Activated naive CD8-positive, alpha-beta T cell treated with anti-CD3 and anti-CD28 coated beads, Interleukin-2, amount 10 ng/mL, durations not matched to agents 7 days and 5 days (primary cell): Measurements from ENCODE around the gene MINPP1. TPM values are rescaled to one million over a fixed set of nuclear protein-coding genes. Genes with fewer than 3 reads are reported as not detected.
"Not testable (repeated sequence)": the region's sequence is repeated elsewhere in the genome, so short reads cannot be mapped to it uniquely, and the experiment has no call there.

Experiments used
- ATAC-seq: fragments of 150-1000 bp; cut with Tn5 transposase; one replicate; pipeline ENCODE4 v1.10.0; 2021; ENCODE audit warnings: low read depth, moderate library complexity
- POLR2A ChIA-PET: fragments of 350-600 bp; sonication (Branson Sonifier 250); formaldehyde crosslinking; loops from one replicate; lab custom pipeline; 2021; ENCODE audit warnings: antibody characterized with exemption; lab: Charles Lee
- DNase-seq: peaks from one replicate; pipeline ENCODE4 v3.0.0; 2021
- H3K27ac Mint-ChIP-seq: one replicate; pipeline ENCODE4 v1.8.0; 2022; ENCODE audit warnings: mild to moderate bottlenecking, mixed read lengths
- H3K27me3 Mint-ChIP-seq: one replicate; pipeline ENCODE4 v1.8.0; 2022; ENCODE audit warnings: mild to moderate bottlenecking, moderate library complexity, mixed read lengths
- H3K36me3 Mint-ChIP-seq: one replicate; pipeline ENCODE4 v1.8.0; 2021; ENCODE audit warnings: mild to moderate bottlenecking, mixed read lengths
- H3K4me1 Mint-ChIP-seq: one replicate; pipeline ENCODE4 v1.8.0; 2021; ENCODE audit warnings: mixed read lengths
- H3K4me3 Mint-ChIP-seq: one replicate; pipeline ENCODE4 v1.8.0; 2022; ENCODE audit warnings: mild to moderate bottlenecking, moderate library complexity, mixed read lengths
- H3K9me3 Mint-ChIP-seq: one replicate; pipeline ENCODE4 v1.8.0; 2021; ENCODE audit warnings: mixed read lengths
- microRNA-seq: library from miRNA; unstranded; fragments of <30 nt; microRNA quantifications from one replicate; pipeline ENCODE4 v1.2.0, GENCODE V29; 2022
- total RNA-seq, 2 experiments: library from RNA; stranded (reverse); gene quantifications; one replicate each; pipeline ENCODE4 v1.2.3, GENCODE V29; 2021

Gene MINPP1
- total RNA-seq, 2 experiments from 2014 or later: 7.7 to 8.0 TPM

- H3K4me3 Mint-ChIP-seq, H3K4me1 Mint-ChIP-seq, H3K27ac Mint-ChIP-seq, H3K36me3 Mint-ChIP-seq, DNase-seq, ATAC-seq, H3K9me3 Mint-ChIP-seq, POLR2A ChIA-PET: not testable (repeated sequence)
- peaks cover 12% of the 10 kb centered on the region for H3K27me3 Mint-ChIP-seq
Observed at GRCh38 chr10:87592920-87593319, 88.2 kb downstream of the MINPP1 start.

GRCh38 chr10:87593702-87594101, 89.0 kb downstream of the MINPP1 start:
- ATAC-seq (no peak), DNase-seq (no peak)
- no peak overlapping the region for H3K27ac Mint-ChIP-seq
- H3K36me3 Mint-ChIP-seq: no peaks in the 10 kb centered on the region
- no peak overlapping the region for H3K4me3 Mint-ChIP-seq
- H3K4me1 Mint-ChIP-seq: no peaks in the 10 kb centered on the region
- POLR2A ChIA-PET: no interaction called here
- no peaks in the 10 kb centered on the region for H3K9me3 Mint-ChIP-seq
- H3K27me3 Mint-ChIP-seq: peaks cover 12% of the 10 kb centered on the region

DNA sequence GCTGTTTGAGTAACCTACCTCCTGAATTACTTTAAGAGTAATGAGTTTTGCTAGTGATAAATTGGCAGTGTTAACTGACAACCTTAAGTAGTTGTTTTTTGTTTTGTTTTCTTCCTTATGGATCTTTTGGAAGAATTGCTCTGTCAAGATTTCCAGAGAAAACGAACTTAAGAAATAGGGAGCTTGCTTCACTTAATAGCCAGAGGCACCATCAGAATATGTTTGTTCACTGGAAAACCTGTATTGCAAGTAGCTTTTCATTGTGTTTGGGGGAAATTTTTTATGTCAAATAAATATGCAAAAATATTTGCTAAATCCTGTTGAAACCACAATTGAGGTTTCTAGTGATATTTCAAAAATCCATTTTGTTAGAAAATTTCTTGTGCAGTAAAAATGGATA, 89.5 kb downstream of the MINPP1 start:
- Mint-ChIP-seq H3K36me3 (no peaks in the 10 kb centered on the region), H3K4me3 (no peak overlapping the region), H3K27me3 (peaks cover 12% of the 10 kb centered on the region), H3K27ac (no peak overlapping the region), H3K9me3 (no peaks in the 10 kb centered on the region), H3K4me1 (no peaks in the 10 kb centered on the region)
- POLR2A ChIA-PET: no interaction called here
- no peak for ATAC-seq
- no peak for DNase-seq

- no peak overlapping the region for H3K4me3 Mint-ChIP-seq
- H3K27ac Mint-ChIP-seq: no peak overlapping the region
- H3K9me3 Mint-ChIP-seq: no peaks in the 10 kb centered on the region
- H3K36me3 Mint-ChIP-seq: no peaks in the 10 kb centered on the region
- H3K27me3 Mint-ChIP-seq: peaks cover 12% of the 10 kb centered on the region
- POLR2A ChIA-PET: no interaction called here
- H3K4me1 Mint-ChIP-seq: no peaks in the 10 kb centered on the region
- DNase-seq: no peak
- ATAC-seq: no peak
Observed at GRCh38 chr10:87594864-87595263, 90.2 kb downstream of the MINPP1 start.

DNA sequence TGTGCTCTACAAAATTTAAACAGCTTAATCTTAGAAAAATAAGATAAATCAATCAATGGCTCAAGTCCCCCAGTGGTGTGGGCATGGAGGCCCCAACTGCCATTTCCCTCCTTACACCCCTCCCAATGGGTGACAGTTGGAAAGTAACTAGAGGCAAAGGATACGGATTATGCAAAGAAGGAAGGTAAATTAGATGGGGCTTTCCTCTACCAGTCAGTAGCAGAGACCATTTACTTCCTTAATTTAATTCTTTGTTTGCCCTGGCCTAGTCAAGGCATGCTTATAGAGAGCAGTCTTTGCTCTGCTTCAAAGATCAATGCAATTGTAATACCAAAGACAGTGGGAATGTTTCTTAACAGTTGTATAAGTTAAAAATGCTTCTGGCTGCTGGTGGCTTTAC, 91.7 kb downstream of the MINPP1 start:
- DNase-seq (no peak), ATAC-seq (no peak)
- POLR2A ChIA-PET: no interaction called here
- Mint-ChIP-seq H3K4me1 (peaks cover 1% of the 10 kb centered on the region), H3K9me3 (no peaks in the 10 kb centered on the region), H3K36me3 (no peaks in the 10 kb centered on the region), H3K27me3 (peaks cover 12% of the 10 kb centered on the region), H3K4me3 (no peak overlapping the region), H3K27ac (no peak overlapping the region)

DNA sequence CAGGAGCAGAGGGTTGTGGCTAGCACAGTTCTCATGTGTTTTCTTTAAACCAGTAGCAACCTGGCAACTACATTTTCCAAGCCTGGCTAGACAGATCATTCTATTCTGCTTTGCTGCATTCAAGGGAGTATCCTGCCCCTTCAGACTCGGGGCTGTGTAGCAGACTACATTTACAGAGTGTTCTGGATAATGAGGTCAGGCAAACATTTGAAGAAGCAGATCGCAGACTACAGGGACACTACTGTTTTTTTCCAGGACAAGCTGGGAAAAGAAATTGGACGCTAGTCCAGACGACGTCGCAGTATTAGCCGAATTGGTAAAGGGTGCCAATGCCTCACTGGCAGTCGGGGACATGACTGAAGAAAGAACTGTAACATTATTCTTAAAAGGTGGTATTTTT, 94.0 kb downstream of the MINPP1 start:
- POLR2A ChIA-PET: no interaction called here
- ATAC-seq: no peak
- DNase-seq: no peak
- H3K27me3 Mint-ChIP-seq: peaks cover 4% of the 10 kb centered on the region
- no peak overlapping the region for H3K4me3 Mint-ChIP-seq
- H3K36me3 Mint-ChIP-seq: no peaks in the 10 kb centered on the region
- peaks cover 7% of the 10 kb centered on the region for H3K4me1 Mint-ChIP-seq
- H3K27ac Mint-ChIP-seq: no peak overlapping the region
- no peaks in the 10 kb centered on the region for H3K9me3 Mint-ChIP-seq

GRCh38 chr10:87600581-87600980, 95.9 kb downstream of the MINPP1 start:
- H3K4me1 Mint-ChIP-seq: peaks cover 7% of the 10 kb centered on the region
- H3K9me3 Mint-ChIP-seq: no peaks in the 10 kb centered on the region
- H3K36me3 Mint-ChIP-seq: no peaks in the 10 kb centered on the region
- no peak for ATAC-seq
- H3K27me3 Mint-ChIP-seq: peaks cover 4% of the 10 kb centered on the region
- no peak overlapping the region for H3K27ac Mint-ChIP-seq
- POLR2A ChIA-PET: no interaction called here
- DNase-seq: no peak
- no peak overlapping the region for H3K4me3 Mint-ChIP-seq

Small RNA genes within 50 kb of the gene (microRNA-seq; reads per million reads assigned to microRNA genes)
- gene MIR4678: not detected

Other genes starting within 250 kb of the MINPP1 start
- 1 to 10 TPM; 2.6 to 4.1 TPM for gene NUTM2D, start 147.1 kb upstream of the MINPP1 start, total RNA-seq
- 1 to 10 TPM; 1.1 to 2.2 TPM for gene PAPSS2, start 155.0 kb downstream of the MINPP1 start, total RNA-seq